ENCODE data around the gene NHERF1. TPM values are rescaled to one million over a fixed set of nuclear protein-coding genes. Genes with fewer than 3 reads are reported as not detected.
A peak's percentile ranks its signal among the peaks of the same experiment; 100 is the strongest.

The NHERF1 gene
- total and polyA plus RNA-seq, 2 of the 13 experiments (the other 11 are each of a cell fraction or from before 2014, with no cell fraction given) = 169 to 269 TPM

- TF ChIP-seq AFF4 (CRISPR knock-in tag; IDR thresholded peaks at IDR 0.05) (no peak), ZNF354B (CRISPR knock-in tag; IDR thresholded peaks at IDR 0.05) (no peak), ZBTB37 (CRISPR knock-in tag; IDR thresholded peaks at IDR 0.05) (no peak), GATA4 (IDR thresholded peaks at IDR 0.05; ENCODE audit: borderline replicate concordance, low read depth) (no peak), CREM (IDR thresholded peaks at IDR 0.05) (peak; percentile 43; the same call in 1 of the 2 replicates), CREM (CRISPR knock-in tag; IDR thresholded peaks at IDR 0.05) (no peak), FOXM1 (CRISPR knock-in tag; IDR thresholded peaks at IDR 0.05) (no peak), KLF13 (CRISPR knock-in tag; IDR thresholded peaks at IDR 0.05) (no peak; the same call in 1 of the 2 replicates), RAD21 (CRISPR knock-in tag; IDR thresholded peaks at IDR 0.05) (no peak; the same call in 1 of the 2 replicates), ZNF576 (CRISPR knock-in tag; IDR thresholded peaks at IDR 0.05) (no peak; the same call in 1 of the 2 replicates), ZNF496 (CRISPR knock-in tag; IDR thresholded peaks at IDR 0.05; ENCODE audit: insufficient replicate concordance) (no peak), ZNF101 (CRISPR knock-in tag; IDR thresholded peaks at IDR 0.05; ENCODE audit: borderline replicate concordance, low read depth) (no peak), HOXA3 (CRISPR knock-in tag; IDR thresholded peaks at IDR 0.05) (peak; percentile 88; the same call in 1 of the 2 replicates), MATR3 (CRISPR knock-in tag; IDR thresholded peaks at IDR 0.05) (no peak), GPBP1L1 (CRISPR knock-in tag; IDR thresholded peaks at IDR 0.05) (no peak), ZNF891 (CRISPR knock-in tag; IDR thresholded peaks at IDR 0.05) (peak; percentile 41; the same call in 1 of the 2 replicates), KLF15 (CRISPR knock-in tag; IDR thresholded peaks at IDR 0.05; ENCODE audit: borderline replicate concordance) (peak; percentile 94; the same call in 1 of the 2 replicates), ZNF510 (CRISPR knock-in tag; IDR thresholded peaks at IDR 0.05; ENCODE audit: low read depth) (no peak), TBX2 (CRISPR knock-in tag; IDR thresholded peaks at IDR 0.05; ENCODE audit: borderline replicate concordance) (peak; percentile 98), AGO1 (IDR thresholded peaks at IDR 0.05; ENCODE audit: low read depth, low read length, poor library complexity, severe bottlenecking) (peak; percentile 76)
Observed at GRCh38 chr17:74776044-74776962, 27.9 kb downstream of the NHERF1 start, which contains the start of gene NAT9 (continued).
